Brain microvascular endothelial cell (primary cell): Measurements from ENCODE around the gene TAF1B.

Experiments used
- DNase-seq: peaks from one replicate; pipeline ENCODE4 v3.0.0-alpha.2; 2020
- H3K27ac ChIP-seq: fragments of 250-450 bp; sonication (Bioruptor Pico); 2 replicates; pipeline ENCODE4 v1.5.1; 2020; ENCODE audit warnings: mild to moderate bottlenecking, moderate library complexity
- H3K27me3 ChIP-seq: fragments of 250-450 bp; sonication (Bioruptor Pico); replicated peaks from 2 replicates; pipeline ENCODE4 v1.5.1; 2020; ENCODE audit warnings: mild to moderate bottlenecking
- H3K36me3 ChIP-seq: fragments of 250-450 bp; sonication (Bioruptor Pico); replicated peaks from 2 replicates; pipeline ENCODE4 v1.5.1; 2020; ENCODE audit warnings: mild to moderate bottlenecking
- H3K4me3 ChIP-seq: 2 replicates; pipeline ENCODE4 v1.5.1; 2011; ENCODE audit warnings: low read depth, mild to moderate bottlenecking, control low read depth, low read length, moderate library complexity
- in situ Hi-C: cut with HindIII; loops from 2 replicates; pipeline ENCODE4 v1.10.0; 2017; ENCODE audit warnings: low sequenced_read_pairs, low pct_ligation_motif_present
- TF ChIP-seq, protein P1 (sequence below): IDR thresholded peaks from 2 replicates; pipeline ENCODE4 v1.5.1; 2011; ENCODE audit warnings: low read depth, mild to moderate bottlenecking, moderate library complexity, low read length, control low read depth, inconsistent platforms; ENCODE audit errors: missing control alignments

The TAF1B gene

DNA sequence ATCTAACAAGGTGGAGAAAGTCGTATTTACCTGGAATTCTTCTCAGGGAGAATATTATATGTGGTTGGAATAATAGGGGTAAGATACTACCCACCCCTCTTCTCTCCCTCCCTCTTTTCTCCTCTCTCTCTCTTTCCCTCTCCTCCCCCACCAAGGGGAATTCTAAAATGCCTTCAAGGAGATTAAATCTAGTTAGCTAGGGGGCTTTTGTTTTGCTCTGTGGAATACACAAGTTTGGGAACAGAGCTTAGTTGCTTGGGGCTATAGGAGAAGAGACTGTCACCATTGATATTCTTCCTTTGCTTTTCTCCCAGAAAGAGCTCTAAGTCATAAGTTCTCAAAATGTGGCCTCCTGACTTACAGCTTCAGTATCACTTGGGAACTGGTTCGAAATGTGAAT lies 34.5 kb downstream of the TAF1B start:
- DNase-seq = no peak
- H3K27me3 ChIP-seq = no peaks in the 10 kb centered on the region
- no peak overlapping the region for H3K4me3 ChIP-seq
- in situ Hi-C loops = no loop called here
- H3K27ac ChIP-seq = no peak overlapping the region
- H3K36me3 ChIP-seq = peaks cover 14% of the 10 kb centered on the region
- TF ChIP-seq, protein P1, sequence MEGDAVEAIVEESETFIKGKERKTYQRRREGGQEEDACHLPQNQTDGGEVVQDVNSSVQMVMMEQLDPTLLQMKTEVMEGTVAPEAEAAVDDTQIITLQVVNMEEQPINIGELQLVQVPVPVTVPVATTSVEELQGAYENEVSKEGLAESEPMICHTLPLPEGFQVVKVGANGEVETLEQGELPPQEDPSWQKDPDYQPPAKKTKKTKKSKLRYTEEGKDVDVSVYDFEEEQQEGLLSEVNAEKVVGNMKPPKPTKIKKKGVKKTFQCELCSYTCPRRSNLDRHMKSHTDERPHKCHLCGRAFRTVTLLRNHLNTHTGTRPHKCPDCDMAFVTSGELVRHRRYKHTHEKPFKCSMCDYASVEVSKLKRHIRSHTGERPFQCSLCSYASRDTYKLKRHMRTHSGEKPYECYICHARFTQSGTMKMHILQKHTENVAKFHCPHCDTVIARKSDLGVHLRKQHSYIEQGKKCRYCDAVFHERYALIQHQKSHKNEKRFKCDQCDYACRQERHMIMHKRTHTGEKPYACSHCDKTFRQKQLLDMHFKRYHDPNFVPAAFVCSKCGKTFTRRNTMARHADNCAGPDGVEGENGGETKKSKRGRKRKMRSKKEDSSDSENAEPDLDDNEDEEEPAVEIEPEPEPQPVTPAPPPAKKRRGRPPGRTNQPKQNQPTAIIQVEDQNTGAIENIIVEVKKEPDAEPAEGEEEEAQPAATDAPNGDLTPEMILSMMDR = no peak

DNA sequence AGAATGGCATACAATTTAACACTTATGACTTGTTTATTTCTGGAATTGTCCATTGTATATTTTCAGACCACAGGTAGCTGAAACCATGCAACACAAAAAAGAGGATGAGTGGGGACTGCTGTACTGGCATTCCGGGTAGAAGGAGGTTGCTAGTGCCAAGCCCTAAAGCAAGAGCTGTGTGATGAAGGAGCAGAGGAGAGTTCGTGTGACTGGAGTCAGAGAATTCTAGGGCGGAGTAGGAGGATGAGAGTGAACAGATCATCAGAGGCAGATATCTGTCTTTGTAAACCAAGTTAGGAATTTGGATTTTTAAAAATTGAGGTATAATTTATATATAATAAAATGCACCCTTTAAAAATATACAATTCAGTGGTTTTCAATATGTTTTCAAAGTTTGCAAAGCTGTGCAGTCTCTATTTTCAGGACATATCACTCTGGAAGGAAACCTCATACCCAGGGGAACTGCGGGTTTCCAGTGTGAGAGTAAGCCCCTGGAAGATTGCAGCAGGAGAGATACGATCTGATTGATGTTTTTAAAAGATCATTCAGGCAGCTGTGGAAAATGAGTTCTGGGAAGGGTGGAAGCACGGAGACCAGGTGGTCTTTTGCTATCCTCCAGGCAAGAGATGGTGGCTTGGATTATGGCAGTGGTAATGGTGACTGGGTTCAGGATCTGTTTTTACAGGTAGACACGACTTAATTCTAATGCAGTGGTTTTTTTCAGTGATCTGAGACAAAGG lies 36.4 kb downstream of the TAF1B start:
- DNase-seq = no peak
- H3K27me3 ChIP-seq = no peaks in the 10 kb centered on the region
- no peak overlapping the region for H3K4me3 ChIP-seq
- in situ Hi-C loops = no loop called here
- TF ChIP-seq, protein P1 = no peak
- peaks cover 15% of the 10 kb centered on the region for H3K36me3 ChIP-seq
- H3K27ac ChIP-seq = no peak overlapping the region

DNA sequence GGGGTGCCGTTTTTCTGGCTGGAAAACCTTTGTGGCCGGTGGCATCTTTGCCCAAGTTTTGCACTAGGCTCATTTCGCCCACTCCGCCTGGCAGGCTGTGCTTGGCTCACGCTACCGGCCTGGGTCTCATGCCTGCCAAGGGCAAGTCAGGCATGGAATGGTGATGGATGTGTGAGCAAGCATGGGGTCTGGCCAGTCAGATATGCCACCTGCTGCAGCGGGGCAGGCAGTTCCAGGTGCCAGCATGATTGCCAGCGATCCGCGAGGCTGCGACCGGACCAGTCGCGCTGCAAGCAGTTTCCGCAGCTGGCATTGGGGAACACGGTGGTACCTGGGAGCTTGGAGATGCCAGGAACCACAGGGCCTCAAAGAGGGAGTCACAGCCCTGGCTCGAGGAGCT lies 40.6 kb downstream of the TAF1B start:
- Histone ChIP-seq H3K4me3 (no peak overlapping the region), H3K36me3 (peaks cover 3% of the 10 kb centered on the region), H3K27ac (no peak overlapping the region), H3K27me3 (no peaks in the 10 kb centered on the region)
- TF ChIP-seq, protein P1 = no peak
- in situ Hi-C loops = no loop called here
- DNase-seq = no peak

DNA sequence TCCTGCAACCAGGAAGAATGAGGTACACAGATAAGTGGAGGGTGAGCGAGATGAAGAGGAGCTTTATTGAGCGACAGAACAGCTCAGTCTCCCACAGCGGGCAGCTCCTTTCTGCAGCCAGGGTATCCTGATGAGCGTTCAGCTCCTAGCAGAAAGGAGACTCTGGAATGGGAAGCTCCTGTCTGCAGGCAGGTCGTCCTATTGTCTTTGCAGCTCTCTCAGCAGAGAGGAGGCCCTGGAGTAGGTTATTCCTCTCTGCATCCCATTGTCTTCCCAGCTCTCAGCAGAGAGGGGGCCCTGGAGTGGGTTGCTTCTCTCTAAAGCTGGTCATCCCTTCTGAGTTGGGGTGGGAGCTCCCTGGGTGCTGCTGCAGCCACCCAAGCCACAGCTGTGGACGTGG lies 41.2 kb downstream of the TAF1B start:
- in situ Hi-C loops = no loop called here
- Histone ChIP-seq H3K27me3 (no peaks in the 10 kb centered on the region), H3K36me3 (peaks cover 3% of the 10 kb centered on the region), H3K4me3 (no peak overlapping the region), H3K27ac (no peak overlapping the region)
- TF ChIP-seq, protein P1 = no peak
- DNase-seq = no peak

DNA sequence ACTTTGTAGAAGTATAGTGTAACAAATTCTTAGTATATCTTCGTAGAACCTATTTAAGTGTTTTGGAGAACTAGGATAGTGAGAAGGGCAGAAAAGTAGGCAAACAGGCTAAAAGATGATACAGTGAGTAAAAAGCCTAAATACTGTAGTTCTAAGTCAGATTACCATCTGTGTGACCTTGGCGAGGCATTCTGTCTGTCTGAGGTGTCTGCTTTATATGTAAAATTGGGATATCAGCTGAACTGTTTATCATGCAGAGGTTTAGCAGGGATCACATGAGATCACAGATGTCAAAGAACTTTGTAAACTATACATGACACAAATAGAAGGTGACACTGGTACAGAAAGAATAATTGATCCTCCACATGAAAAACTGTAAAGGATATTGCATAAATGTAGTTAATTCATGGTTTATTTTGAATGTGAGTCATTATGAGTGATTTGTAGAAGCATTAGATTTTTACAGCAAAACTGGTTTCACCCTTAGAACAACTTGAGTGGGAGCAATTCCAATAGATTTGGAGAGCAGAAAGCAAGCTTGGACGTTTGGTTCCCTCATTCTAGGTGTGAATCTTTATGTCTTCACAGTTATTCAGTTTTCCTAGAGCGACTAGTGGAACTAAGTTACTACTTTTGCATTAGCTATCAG lies 41.9 kb downstream of the TAF1B start:
- Histone ChIP-seq H3K27me3 (no peaks in the 10 kb centered on the region), H3K4me3 (no peak overlapping the region), H3K36me3 (peaks cover 3% of the 10 kb centered on the region), H3K27ac (no peak overlapping the region)
- TF ChIP-seq, protein P1 = no peak
- in situ Hi-C loops = no loop called here
- DNase-seq = no peak
